GM12872 (cell line): ENCODE results near the gene PDE1C.

Experiments
- TF ChIP-seq, protein P1 (sequence below): IDR thresholded peaks from 3 replicates; pipeline ENCODE4 v1.5.1; 2011; ENCODE audit warnings: low read depth, mild to moderate bottlenecking, low read length, moderate library complexity; ENCODE audit not compliant: insufficient read depth

The PDE1C gene

DNA sequence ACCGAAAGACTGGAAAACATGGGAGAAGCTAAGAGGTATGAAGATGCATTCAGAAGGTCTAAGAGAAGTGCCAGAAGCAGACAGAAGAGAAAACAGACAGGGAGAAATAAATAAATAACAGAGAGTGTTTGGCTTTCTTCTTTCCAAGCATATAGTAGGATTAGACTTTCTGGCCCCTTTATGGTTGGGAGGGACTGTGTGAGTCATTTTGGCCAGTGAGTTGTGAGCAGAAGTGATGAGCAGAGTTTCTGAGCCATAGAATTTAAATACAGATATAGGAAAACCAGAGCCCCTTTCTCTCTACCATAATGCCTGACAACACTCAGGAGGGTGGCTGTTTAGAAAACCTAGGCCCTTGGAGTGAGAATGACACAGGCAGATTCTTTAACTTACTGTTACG lies 212.2 kb downstream of the PDE1C start:
- TF ChIP-seq, protein P1, sequence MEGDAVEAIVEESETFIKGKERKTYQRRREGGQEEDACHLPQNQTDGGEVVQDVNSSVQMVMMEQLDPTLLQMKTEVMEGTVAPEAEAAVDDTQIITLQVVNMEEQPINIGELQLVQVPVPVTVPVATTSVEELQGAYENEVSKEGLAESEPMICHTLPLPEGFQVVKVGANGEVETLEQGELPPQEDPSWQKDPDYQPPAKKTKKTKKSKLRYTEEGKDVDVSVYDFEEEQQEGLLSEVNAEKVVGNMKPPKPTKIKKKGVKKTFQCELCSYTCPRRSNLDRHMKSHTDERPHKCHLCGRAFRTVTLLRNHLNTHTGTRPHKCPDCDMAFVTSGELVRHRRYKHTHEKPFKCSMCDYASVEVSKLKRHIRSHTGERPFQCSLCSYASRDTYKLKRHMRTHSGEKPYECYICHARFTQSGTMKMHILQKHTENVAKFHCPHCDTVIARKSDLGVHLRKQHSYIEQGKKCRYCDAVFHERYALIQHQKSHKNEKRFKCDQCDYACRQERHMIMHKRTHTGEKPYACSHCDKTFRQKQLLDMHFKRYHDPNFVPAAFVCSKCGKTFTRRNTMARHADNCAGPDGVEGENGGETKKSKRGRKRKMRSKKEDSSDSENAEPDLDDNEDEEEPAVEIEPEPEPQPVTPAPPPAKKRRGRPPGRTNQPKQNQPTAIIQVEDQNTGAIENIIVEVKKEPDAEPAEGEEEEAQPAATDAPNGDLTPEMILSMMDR = no peak

DNA sequence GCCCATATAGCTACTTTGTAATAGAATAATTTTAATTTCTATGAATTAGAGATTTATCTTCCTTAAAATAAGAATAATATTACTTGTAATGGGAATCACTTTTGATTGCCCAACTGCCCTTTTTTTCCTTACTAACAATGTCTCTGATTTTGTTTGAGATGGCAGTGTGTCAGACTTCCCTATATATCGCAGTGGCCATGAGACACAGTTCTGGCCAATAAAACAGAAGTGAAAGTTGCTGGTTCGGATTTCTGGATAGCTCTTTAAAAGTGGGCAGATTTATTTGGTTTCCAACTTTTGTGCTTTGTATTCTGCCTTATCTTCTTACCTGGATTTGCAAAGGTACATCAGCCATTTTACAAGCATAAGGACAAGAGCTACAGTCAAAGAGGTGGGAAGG lies 213.0 kb downstream of the PDE1C start:
- TF ChIP-seq, protein P1 = no peak

DNA sequence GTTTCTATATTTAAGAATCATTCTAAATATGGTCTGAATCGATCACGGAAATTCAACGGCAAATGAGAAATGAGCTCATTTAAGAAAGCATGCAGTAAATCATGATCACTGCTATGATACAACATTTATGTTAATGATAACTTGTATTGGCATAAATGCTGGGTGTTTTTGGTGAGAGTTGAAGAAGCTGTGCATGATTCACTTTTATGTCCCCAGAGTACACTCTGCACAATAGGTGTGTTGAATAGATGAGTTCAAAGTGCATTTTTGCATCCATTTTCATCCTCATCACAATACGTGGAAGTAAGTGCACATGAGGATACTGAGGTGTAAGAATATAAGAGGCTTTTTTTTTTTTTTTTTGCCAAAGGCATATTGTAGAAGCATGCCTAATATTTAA lies 213.9 kb downstream of the PDE1C start:
- TF ChIP-seq, protein P1 = no peak

DNA sequence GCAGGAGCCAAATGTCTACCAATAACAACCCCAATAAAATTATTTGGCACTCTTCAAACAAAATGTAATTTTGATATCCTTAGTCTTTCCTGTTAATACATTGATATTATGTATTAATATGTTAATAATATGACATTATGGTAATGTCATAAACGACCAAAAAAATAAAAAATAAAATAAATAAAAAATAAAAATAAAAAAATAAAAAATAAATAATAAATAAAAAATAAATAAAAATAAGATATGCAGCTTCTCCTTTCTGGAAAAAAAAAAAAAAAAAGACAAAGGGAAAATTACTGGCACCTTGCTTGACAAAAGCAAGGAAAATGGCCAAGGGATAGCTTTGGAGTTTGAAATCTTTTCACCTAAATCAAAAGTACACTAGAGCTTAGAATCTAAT lies 214.7 kb downstream of the PDE1C start:
- TF ChIP-seq, protein P1 = no peak

DNA sequence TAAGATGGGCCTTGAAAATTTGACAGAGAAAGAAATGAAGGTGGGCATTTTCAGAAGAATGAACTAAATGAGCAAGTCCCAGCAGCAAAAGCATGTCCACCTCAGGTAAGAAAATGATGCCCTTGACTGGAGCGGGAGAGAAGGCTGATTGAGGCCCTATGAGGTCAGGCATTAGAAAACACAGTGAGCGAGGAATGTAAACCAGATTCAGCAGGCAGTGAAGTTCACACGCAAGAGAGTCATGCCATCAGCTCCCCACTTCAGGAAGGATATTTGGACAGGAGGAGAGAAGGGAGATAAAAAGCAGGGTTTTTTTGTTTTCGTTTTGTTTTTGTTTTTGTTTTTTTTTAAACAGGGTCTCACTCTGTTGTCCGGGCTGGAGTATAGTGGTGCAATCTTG lies 216.8 kb downstream of the PDE1C start:
- TF ChIP-seq, protein P1 = no peak

DNA sequence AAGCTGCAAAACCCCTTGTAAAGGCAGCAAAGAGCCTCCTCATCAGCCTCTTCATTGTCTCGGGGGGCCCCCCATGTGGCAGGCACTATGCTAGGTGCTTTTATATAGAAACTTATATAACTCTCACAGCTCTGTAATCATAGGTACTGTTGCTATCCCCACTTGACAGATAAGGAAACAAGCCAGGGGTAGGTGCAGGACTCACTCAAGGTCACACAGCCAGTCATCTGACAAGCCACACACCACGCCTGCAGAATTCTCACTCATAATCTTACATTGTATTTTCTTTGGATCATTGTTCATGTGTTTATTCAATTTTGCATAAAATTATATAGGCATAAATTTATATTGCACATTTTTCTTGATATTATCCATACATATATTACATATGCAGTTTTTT lies 217.7 kb downstream of the PDE1C start:
- TF ChIP-seq, protein P1 = no peak

DNA sequence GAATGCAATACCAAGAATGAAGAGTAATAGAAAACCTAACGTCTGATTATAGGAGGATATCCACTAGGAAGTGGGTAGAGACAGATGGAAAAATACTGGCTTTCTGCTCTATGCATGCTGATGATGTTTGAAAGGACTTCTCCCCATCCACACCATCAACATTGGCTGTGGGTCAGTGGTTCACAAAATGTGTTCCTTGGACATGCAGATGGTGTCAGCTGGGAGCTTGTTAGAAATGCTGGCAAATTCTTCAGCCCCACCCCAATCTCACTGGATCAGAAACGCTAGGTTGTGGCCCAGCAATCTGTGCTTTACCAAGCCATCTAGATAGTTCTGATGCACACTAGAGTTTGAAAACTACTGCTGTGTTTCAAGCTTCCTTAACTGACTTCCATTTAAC lies 219.1 kb downstream of the PDE1C start:
- TF ChIP-seq, protein P1 = no peak

DNA sequence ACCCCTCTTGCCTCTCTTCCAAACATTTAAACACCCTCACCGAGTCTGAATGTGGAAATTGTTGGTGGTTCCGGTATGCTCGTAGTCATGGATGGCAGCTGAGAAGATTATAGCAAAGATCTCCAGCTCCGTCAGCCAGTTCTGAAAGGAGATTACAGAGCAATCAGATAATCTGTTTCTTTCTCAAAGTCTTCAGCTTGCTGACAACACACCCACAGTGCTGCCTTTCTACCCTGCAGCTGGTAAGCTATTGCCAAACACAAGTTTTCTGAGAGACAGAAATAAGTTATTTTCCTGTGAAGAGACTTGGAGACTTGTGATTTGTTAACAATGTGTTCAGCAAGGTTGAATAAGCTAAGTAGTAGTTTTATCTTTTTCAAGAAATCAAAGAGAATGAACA lies 219.6 kb downstream of the PDE1C start:
- TF ChIP-seq, protein P1 = no peak
